BLaER1 treated with 17β-estradiol and CSF1 and Interleukin-3, amounts not matched to agents 10 nM and 100 nM (cell line): ENCODE measurements around the gene MACROD1.
"Not testable (repeated sequence)": the region's sequence is repeated elsewhere in the genome, so short reads cannot be mapped to it uniquely, and the experiment has no call there.

Experiments
- H3K27ac ChIP-seq, 11 experiments: shearing (Covaris generic); formaldehyde crosslinking; 2 replicates each; pipeline ENCODE4 v1.8.1; 2022
- H3K27me3 ChIP-seq, 11 experiments: shearing (Covaris generic); formaldehyde crosslinking; 2 replicates each; pipeline ENCODE4 v1.8.1; 2022
- H3K36me3 ChIP-seq, 11 experiments: shearing (Covaris generic); formaldehyde crosslinking; 2 replicates each; pipeline ENCODE4 v1.8.1; 2022
- H3K4me1 ChIP-seq, 10 experiments: shearing (Covaris generic); formaldehyde crosslinking; 2 replicates each; pipeline ENCODE4 v1.8.1; 2022
- H3K4me2 ChIP-seq, 11 experiments: shearing (Covaris generic); formaldehyde crosslinking; 2 replicates each; pipeline ENCODE4 v1.8.1; 2022
- H3K4me3 ChIP-seq, 10 experiments: shearing (Covaris generic); formaldehyde crosslinking; 2 replicates each; pipeline ENCODE4 v1.8.1; 2022
- H3K9ac ChIP-seq, 11 experiments: shearing (Covaris generic); formaldehyde crosslinking; 2 replicates each; pipeline ENCODE4 v1.8.1; 2022
- H3K9me3 ChIP-seq, 11 experiments: shearing (Covaris generic); formaldehyde crosslinking; replicated peaks in 1 of 11; 2 replicates each; pipeline ENCODE4 v1.8.1; 2022
- H4K20me1 ChIP-seq, 11 experiments: shearing (Covaris generic); formaldehyde crosslinking; 2 replicates each; pipeline ENCODE4 v1.8.1; 2022
- Cebpa-rat ChIP-seq, 11 experiments: shearing (Covaris generic); IDR thresholded peaks; 2 replicates each; pipeline ENCODE4 v1.8.1; 2022

MACROD1 gene

DNA sequence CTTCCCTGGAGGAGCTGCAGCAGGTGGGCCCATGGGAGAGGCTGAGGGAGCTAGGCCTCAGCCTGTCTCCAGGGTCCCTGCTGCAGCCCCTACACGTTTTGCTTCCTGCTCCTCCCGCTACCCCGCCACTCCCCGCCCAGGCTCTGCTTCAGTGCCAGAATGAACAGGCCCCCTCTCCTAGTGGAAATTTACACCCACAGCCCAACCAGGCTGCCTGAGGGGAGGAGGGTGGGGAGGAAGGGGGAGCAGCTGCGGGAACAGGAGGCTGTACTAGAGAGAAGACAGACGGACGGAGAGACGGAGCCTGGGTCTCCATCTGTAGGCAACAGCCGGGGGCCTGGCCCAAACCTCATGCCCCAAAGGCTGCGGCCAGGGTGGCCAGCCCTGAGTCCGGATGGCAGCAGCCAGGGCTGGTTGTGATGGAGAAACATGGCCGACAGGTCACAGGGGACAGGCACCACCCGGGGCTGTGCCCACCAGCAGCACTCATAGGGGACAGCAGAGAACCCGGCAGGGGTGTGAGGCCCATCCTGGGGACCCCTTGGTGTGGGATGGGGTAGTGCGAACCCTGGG is 109.6 kb downstream of the MACROD1 start:
- Histone ChIP-seq H3K27me3 (peaks cover 11 to 20% (median 16%) of the 10 kb centered on the region in 11 experiments), H4K20me1 (peaks cover 8 to 100% (median 75%) of the 10 kb centered on the region in 11 experiments; a peak in 20 of 22 replicates), H3K4me1 (peaks cover 24 to 87% (median 80%) of the 10 kb centered on the region in 10 experiments), H3K36me3 (no peaks in the 10 kb centered on the region), H3K4me3 (no peak overlapping the region; a peak in 1 of 20 replicates), H3K27ac (peak overlapping the region in 4 of 11 experiments; percentile 8 to 32 (median 26); a peak in 2 of 22 replicates), H3K9ac (peak overlapping the region in 9 of 11 experiments; percentile 6 to 64 (median 41); a peak in 14 of 22 replicates), H3K9me3 (no peaks in the 10 kb centered on the region), H3K4me2 (peak overlapping the region; percentile 1 to 92 (median 84); a peak in 19 of 22 replicates)
- TF ChIP-seq Cebpa-rat (IDR thresholded peaks at IDR 0.05) = no peak

DNA sequence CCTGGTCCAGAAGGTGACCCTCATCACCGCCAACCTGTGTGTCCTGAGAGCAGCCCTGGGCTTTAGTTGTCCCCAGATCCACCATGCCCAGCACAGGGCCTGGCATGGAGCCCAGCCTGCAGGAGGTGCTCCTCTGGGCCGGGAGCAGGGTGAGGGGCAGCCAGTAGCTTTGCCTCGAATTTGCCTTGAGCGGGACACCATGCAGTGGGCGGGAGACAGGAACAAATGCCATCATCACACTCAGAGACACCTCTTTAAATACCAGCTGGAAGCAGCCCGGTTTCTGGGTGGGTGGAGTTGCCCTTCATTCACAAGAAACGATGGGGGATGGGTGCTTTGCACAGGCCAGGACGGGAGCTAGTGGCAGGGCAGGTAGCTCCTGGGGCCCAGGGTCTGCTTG is 110.8 kb downstream of the MACROD1 start:
- H3K9me3 ChIP-seq = no peaks in the 10 kb centered on the region
- H3K4me3 ChIP-seq = no peak overlapping the region
- TF ChIP-seq Cebpa-rat (IDR thresholded peaks at IDR 0.05) = no peak
- peaks cover 0 to 8% (median 4%) of the 10 kb centered on the region in 11 experiments; a peak in 19 of 22 replicates for H3K27me3 ChIP-seq
- no peaks in the 10 kb centered on the region for H3K36me3 ChIP-seq
- no peak overlapping the region for H3K27ac ChIP-seq
- H3K4me2 ChIP-seq = peak overlapping the region in 9 of 11 experiments; percentile 19 to 92 (median 84); a peak in 16 of 22 replicates
- peaks cover 4 to 100% (median 70%) of the 10 kb centered on the region in 11 experiments; a peak in 20 of 22 replicates for H4K20me1 ChIP-seq
- peak overlapping the region in 2 of 11 experiments; percentile 3 to 4; a peak in 1 of 22 replicates for H3K9ac ChIP-seq
- H3K4me1 ChIP-seq = peaks cover 18 to 78% (median 69%) of the 10 kb centered on the region in 10 experiments

DNA sequence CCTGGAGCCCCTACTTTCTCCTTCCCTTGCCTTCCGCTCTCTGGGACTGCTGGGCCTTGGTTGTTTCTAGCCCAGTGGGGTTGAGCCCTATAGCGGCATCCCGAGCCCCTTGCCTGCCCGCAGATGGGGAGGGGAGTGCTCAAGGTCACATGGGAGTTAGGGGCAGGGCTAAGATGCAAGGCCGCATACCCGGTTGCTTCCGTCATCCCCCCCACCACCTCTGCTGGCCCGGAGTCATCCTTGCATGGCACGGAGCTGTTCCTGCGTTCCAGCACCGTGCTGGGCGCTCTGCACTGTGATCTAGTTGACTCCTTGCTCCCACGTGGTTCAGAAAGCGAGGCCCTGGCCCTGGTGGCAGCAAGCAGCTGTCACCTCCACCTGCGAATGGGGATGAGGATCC is 112.2 kb downstream of the MACROD1 start:
- no peak for TF ChIP-seq Cebpa-rat (IDR thresholded peaks at IDR 0.05)
- Histone ChIP-seq H3K4me3 (peak overlapping the region in 3 of 10 experiments; percentile 1 to 14 (median 7); a peak in 2 of 20 replicates), H3K27me3 (no peaks in the 10 kb centered on the region), H4K20me1 (peaks cover 0 to 100% (median 60%) of the 10 kb centered on the region in 11 experiments; a peak in 20 of 22 replicates), H3K9ac (peak overlapping the region in 9 of 11 experiments; percentile 15 to 71 (median 38); a peak in 11 of 22 replicates), H3K4me1 (peaks cover 20 to 73% (median 66%) of the 10 kb centered on the region in 10 experiments), H3K9me3 (no peaks in the 10 kb centered on the region), H3K27ac (peak overlapping the region in 8 of 11 experiments; percentile 1 to 64 (median 36); a peak in 11 of 22 replicates), H3K4me2 (peak overlapping the region; percentile 47 to 92 (median 84)), H3K36me3 (no peaks in the 10 kb centered on the region)

DNA sequence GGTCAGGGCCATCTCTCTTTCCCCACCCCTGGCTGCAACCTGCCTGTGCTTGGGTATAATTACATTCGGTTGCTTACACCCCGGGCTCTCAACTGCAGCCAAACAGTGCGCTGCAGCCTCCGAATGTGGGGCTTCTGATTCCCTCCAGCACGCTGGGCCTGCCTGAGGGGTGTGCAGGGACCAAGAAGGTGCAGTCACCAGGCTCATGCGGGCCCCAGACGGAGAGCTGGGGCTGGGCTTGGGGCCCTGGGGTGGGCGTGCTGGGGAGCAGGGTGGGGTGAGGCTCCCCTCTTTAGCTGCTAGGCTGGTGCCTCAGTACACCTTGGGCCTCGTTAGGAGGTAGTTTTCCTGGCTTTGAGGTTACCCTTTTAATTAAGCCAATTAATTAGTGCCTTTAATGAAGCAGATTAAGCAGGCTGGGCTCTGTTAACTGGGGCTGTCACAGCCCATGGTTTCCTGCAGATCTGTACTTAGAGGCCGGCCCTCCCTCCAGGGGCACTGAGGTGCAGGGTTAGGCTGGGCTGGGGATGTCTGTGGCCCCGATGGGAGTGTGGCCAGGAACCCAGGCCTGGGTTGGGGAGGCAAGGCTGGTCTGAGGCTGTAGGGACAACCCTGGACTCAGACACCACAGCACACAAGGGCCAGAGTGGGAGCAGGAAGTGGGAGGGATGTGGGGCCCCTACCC is 112.8 kb downstream of the MACROD1 start:
- peak overlapping the region in 3 of 10 experiments; percentile 1 to 14 (median 7); a peak in 2 of 20 replicates for H3K4me3 ChIP-seq
- peak overlapping the region in 9 of 11 experiments; percentile 15 to 71 (median 38); a peak in 13 of 22 replicates for H3K9ac ChIP-seq
- H4K20me1 ChIP-seq = peaks cover 0 to 100% (median 58%) of the 10 kb centered on the region in 11 experiments; a peak in 19 of 22 replicates
- H3K27ac ChIP-seq = peak overlapping the region in 8 of 11 experiments; percentile 1 to 64 (median 36); a peak in 11 of 22 replicates
- no peak for TF ChIP-seq Cebpa-rat (IDR thresholded peaks at IDR 0.05)
- no peaks in the 10 kb centered on the region for H3K36me3 ChIP-seq
- no peaks in the 10 kb centered on the region for H3K9me3 ChIP-seq
- peaks cover 26 to 80% (median 71%) of the 10 kb centered on the region in 10 experiments for H3K4me1 ChIP-seq
- H3K4me2 ChIP-seq = peak overlapping the region; percentile 47 to 92 (median 84)
- no peaks in the 10 kb centered on the region for H3K27me3 ChIP-seq

DNA sequence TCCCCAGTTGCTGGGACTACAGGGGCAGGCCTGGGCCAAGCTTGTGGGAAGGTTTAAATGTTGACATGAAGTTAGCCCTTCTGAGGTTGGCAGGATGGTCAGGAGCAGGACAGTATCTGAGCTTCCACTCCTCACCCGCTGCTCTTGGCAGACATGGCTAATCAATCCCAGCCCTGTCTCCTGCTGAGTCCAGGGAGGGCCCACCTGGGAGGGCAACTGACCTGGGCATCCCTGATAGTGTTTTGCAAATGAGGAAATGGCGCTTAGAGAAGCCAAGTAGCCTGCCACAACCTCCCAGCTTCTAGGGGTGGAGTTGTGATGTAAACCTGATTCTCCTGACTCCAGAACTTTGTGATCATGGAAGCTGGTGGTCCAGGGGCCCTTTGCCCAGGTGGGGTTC is 113.5 kb downstream of the MACROD1 start:
- Histone ChIP-seq H3K9me3 (no peaks in the 10 kb centered on the region), H3K9ac (peak overlapping the region in 3 of 11 experiments; percentile 34 to 61 (median 37); a peak in 4 of 22 replicates), H3K4me2 (peak overlapping the region in 8 of 11 experiments; percentile 73 to 92 (median 86); a peak in 16 of 22 replicates), H3K27me3 (no peaks in the 10 kb centered on the region), H4K20me1 (peaks cover 0 to 100% (median 52%) of the 10 kb centered on the region in 11 experiments; a peak in 18 of 22 replicates), H3K4me3 (no peak overlapping the region), H3K36me3 (no peaks in the 10 kb centered on the region), H3K27ac (peak overlapping the region in 2 of 11 experiments; percentile 28 to 64; a peak in 2 of 22 replicates), H3K4me1 (peaks cover 33 to 81% (median 73%) of the 10 kb centered on the region in 10 experiments)
- no peak for TF ChIP-seq Cebpa-rat (IDR thresholded peaks at IDR 0.05)

DNA sequence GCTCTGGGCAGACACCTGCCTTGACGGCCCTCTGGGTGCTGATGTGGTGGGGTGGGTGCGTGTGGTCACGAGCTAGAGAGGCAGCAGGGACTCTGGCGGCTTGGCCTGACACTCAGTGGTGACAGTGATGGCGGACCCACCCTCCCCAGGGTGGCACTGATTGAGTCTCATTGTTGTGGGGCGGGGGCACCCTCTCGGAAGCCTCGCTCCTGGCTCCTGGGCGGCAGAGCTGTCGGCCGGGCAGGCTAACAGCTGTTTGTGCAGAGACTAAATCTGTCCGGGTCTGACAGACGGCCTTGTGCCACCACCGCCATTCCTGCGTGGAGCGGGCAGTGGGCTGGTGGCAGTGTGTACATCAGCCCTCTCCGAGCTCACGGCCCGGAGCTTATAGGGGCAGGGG is 114.6 kb downstream of the MACROD1 start:
- H3K4me2 ChIP-seq = no peak overlapping the region
- TF ChIP-seq Cebpa-rat (IDR thresholded peaks at IDR 0.05) = no peak

DNA sequence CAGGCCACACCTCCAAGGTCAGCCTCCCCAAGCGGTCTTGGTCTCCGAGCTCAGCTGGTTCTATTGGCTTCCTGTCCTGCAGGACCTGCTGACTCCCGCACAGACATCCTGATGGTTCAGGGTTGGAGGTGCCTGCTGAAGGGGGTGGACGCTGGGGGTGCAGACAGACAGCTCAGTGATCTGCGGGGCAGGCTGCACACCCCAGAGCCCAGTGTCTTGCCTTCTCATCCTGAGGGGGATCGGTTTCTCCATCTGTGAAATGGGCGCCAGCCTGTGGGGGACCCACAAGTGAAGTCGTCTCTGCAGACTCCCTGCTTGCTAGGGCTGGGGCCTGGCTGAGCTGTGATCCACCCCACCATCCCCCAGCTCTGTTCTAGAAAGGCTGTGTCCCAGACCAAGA is 116.4 kb downstream of the MACROD1 start:
- no peak for TF ChIP-seq Cebpa-rat (IDR thresholded peaks at IDR 0.05)
- H3K4me2 ChIP-seq = peak overlapping the region in 1 of 11 experiments; percentile 70; a peak in 1 of 22 replicates

More for the DNA sequence above, 114.6 kb downstream of the MACROD1 start:
- Histone ChIP-seq H4K20me1 (peaks cover 0 to 100% (median 41%) of the 10 kb centered on the region in 11 experiments; a peak in 18 of 22 replicates), H3K36me3 (no peaks in the 10 kb centered on the region), H3K4me3 (no peak overlapping the region), H3K27me3 (no peaks in the 10 kb centered on the region), H3K9ac (no peak overlapping the region), H3K27ac (no peak overlapping the region), H3K9me3 (no peaks in the 10 kb centered on the region), H3K4me1 (peaks cover 32 to 81% (median 68%) of the 10 kb centered on the region in 10 experiments)

DNA sequence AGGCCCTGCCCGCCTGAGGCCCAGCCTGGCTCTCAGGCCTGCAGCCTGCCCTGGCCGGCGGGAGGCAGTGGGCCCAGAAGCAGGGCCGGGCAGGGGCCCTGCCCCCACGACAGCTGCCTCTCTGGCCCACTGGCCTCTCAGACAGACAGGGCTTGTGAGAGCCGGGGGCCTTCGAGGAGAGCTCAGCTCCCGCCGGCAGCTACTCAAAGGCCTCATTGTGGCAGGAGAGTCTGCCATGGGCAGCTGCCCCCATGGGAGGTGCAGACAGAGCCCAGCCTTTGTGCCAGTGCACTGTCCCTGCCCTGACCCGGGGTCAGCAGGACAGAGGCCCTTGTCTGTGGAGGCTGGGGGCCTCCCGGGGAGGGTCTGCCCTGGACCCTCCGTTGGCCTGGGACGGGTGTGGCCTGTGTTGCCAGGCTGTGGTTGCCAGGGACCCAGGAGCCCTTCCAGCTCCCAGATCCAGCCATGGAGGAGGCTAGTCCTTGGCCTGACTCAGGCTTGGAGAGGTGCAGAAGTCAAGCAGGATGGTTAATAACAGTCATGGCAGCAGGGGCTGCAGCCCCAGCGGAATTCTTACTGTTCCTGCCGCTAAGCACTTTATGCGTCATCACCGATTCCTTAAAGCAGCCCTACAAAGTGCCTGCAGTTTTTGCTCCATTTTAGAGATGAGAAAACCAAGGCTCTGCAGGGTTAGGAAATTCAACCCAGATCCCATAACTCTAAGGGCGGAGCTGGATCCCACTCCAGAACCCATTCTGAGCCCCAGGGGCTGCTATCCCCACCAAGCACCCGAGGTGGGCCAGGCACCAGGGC is 117.7 kb downstream of the MACROD1 start:
- no peak for TF ChIP-seq Cebpa-rat (IDR thresholded peaks at IDR 0.05)
- H3K4me3 ChIP-seq = no peak overlapping the region; a peak in 1 of 20 replicates
- H3K4me1 ChIP-seq = peaks cover 30 to 80% (median 64%) of the 10 kb centered on the region in 10 experiments
- peaks cover 0 to 100% (median 34%) of the 10 kb centered on the region in 11 experiments; a peak in 13 of 22 replicates for H4K20me1 ChIP-seq
- H3K9me3 ChIP-seq = no peaks in the 10 kb centered on the region
- peak overlapping the region; percentile 30 to 70 (median 59); a peak in 19 of 22 replicates for H3K9ac ChIP-seq
- H3K27me3 ChIP-seq = no peaks in the 10 kb centered on the region
- peak overlapping the region in 9 of 11 experiments; percentile 50 to 78 (median 67); a peak in 17 of 22 replicates for H3K27ac ChIP-seq
- no peaks in the 10 kb centered on the region for H3K36me3 ChIP-seq
- H3K4me2 ChIP-seq = peak overlapping the region; percentile 61 to 93 (median 85)

More for the DNA sequence above, 116.4 kb downstream of the MACROD1 start:
- no peaks in the 10 kb centered on the region for H3K9me3 ChIP-seq
- H4K20me1 ChIP-seq = peaks cover 0 to 100% (median 38%) of the 10 kb centered on the region in 11 experiments; a peak in 17 of 22 replicates
- H3K9ac ChIP-seq = no peak overlapping the region
- H3K27me3 ChIP-seq = no peaks in the 10 kb centered on the region
- no peak overlapping the region for H3K4me3 ChIP-seq
- no peaks in the 10 kb centered on the region for H3K36me3 ChIP-seq
- H3K27ac ChIP-seq = no peak overlapping the region
- peaks cover 39 to 80% (median 65%) of the 10 kb centered on the region in 10 experiments for H3K4me1 ChIP-seq

DNA sequence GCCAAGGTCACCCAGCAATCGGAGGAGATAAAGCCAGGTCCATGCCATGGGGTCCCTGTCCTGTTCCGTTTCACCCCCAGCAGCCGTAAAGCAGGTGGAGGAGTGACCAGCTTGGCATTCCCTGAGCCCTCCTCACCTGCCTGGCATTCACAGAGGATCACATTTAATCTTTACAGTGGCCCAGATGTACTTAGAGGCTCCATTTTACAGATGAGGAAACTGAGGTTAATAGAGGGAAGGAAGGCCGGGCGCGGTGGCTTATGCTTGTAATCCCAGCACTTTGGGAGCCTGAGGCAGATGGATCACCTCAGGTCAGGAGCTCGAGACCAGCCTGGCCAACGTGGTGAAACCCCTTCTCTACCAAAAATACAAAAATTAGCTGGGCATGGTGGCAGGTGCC is 118.5 kb downstream of the MACROD1 start:
- peak overlapping the region in 2 of 11 experiments; percentile 19 to 66; a peak in 2 of 22 replicates for H3K27ac ChIP-seq
- peak overlapping the region; percentile 61 to 93 (median 85); a peak in 21 of 22 replicates for H3K4me2 ChIP-seq
- not testable (repeated sequence) for H3K4me3 ChIP-seq, H3K27me3 ChIP-seq, H3K9me3 ChIP-seq, H3K36me3 ChIP-seq
- H3K4me1 ChIP-seq = peaks cover 28 to 80% (median 64%) of the 10 kb centered on the region in 10 experiments
- H4K20me1 ChIP-seq = peaks cover 0 to 100% (median 36%) of the 10 kb centered on the region in 11 experiments; a peak in 14 of 22 replicates
- H3K9ac ChIP-seq = peak overlapping the region in 3 of 11 experiments; percentile 3 to 66 (median 44); a peak in 2 of 22 replicates
